HG03378 (cell line): ENCODE data around the gene TBC1D2.
"Not testable (repeated sequence)": the region's sequence is repeated elsewhere in the genome, so short reads cannot be mapped to it uniquely, and the experiment has no call there.

Experiments
- ATAC-seq: cut with Tn5 transposase; IDR thresholded peaks from one replicate; pipeline ENCODE4 v1.9.1; 2021; ENCODE audit warnings: mild to moderate bottlenecking, moderate library complexity; ENCODE audit not compliant: unreplicated experiment

The TBC1D2 gene

DNA sequence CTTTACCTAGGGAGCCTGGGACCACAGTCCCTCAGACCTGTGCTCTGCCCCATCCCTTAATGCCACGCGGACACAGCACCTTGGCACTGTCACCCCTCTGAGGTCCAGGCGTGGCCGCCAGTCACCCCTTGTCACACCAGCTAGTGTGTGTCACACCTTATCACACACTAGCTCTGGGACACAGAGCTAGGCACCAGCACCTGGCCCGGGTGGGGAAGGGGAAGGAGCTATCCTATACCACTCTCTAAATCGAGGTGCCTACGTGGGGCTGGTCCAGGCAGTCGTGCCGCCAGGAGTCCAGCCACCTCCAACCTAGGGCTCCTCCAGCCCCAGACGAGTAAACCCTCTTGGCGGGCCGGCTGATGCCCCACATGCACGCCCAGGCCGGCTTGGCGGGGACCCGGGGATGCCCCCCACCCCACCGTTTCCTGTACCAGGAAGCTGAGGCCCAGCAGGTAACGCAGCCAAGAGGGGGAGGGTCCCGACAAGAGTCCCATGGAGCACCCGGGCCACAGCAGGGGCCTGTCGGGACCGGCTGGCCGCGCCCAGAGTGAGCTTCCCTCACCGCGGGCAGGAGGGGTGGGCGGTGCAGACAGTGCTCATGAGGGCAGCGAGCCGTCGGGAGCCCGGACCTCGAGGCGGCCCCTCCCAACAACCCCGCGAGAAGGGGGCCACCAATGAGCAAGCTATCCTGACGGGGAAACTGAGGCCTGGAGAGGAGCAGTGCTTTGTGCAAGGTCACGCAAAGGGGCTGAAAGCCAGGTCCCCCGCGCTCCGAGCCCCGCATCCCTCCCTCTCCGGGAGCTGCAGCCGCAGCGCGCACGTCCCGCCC lies 63.6 kb downstream of the TBC1D2 start:
- no peak for ATAC-seq

DNA sequence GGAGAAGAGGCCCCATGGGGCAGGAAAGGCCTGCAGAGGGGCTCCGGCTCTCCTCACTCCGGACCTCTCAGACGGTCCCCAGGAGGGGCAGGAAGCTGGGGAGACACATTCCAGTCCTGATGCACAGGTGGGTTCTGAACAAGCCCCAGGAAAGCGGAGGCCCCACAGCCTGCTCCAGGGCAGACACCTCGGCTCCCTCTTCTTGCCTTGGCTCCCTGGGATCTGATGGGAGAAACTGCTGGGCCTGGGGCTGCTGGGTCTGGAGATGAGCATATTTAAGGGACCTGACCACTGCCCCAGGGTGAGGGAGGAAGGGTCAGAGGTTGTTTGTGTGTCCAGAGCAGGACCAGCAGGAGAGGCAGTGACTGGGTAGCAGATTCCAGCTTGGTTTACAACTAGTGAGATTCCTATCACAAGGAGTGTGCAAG lies 64.3 kb downstream of the TBC1D2 start:
- ATAC-seq = no peak

DNA sequence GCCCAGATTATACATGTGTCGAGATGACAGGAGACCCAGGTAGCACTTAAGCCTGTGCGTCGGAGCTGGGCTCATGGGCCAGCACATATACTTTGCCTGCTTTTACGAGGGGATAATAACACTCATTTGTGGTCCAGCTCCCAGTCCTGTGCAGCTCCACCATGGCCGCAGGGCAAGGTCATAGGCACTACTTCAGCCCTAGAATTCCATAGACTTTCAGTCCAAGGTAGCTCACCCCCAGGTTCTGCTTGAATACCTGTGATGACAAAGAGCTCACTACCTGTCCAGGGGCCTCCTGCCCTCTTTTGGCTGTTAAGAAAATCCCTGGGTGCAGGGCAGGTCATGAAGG lies 64.7 kb downstream of the TBC1D2 start:
- ATAC-seq = no peak

DNA sequence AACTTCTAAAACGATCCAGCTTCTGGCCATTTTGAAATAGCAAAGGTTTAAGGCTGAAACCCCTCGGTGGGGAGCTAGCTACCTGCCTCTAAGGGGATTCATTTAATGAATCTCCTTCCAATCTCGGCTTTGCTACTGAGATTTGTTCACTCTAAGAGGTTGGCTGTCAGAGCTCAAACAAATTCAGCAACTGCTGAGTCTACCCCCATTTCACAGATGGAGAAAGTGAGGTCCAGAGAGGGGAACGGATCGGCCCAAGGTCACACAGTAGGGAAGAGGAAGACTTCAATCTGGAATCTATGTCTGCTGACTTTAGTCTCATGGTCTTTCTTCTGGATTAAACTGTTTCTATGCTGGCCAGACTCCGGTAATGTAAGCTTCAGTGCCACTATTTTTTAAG lies 66.0 kb downstream of the TBC1D2 start:
- ATAC-seq = no peak

DNA sequence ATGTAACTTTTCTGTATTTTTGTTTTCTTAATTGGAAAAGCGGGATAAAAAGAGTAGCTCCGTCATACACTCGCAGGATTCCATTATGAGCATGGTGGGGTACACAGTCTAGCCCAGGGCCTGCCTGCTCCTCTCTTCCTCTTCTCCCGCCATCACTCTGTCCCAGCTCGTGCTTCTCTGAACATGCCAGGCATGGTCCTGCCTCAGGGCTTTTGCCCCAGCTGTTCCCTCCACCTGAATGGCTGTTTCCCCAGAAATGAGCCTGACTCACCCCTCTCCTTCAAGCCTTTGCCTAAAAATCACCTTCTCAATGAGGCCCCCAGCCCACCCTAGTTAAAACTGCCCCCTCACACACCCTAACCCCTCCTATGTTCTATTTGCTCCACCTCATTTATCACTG lies 67.5 kb downstream of the TBC1D2 start:
- no peak for ATAC-seq

DNA sequence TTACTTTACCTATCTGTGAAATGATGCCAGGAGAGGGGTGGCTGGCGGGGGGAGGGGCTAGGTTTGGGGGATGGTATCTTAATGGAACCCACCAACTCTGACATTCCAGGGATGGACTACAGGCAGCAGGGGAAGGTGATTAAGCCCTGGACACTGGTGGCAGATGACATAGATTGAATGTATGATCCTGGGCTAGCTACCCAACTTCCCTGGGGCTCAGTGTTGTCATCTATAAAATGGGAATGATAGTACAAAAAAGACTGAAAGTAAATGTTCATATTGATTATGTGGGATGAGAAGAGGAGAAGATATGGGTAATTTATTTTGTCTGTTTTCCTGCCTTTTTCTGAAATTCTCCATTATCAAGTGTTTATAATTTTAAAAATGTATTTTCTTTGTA lies 69.2 kb downstream of the TBC1D2 start:
- ATAC-seq = no peak

DNA sequence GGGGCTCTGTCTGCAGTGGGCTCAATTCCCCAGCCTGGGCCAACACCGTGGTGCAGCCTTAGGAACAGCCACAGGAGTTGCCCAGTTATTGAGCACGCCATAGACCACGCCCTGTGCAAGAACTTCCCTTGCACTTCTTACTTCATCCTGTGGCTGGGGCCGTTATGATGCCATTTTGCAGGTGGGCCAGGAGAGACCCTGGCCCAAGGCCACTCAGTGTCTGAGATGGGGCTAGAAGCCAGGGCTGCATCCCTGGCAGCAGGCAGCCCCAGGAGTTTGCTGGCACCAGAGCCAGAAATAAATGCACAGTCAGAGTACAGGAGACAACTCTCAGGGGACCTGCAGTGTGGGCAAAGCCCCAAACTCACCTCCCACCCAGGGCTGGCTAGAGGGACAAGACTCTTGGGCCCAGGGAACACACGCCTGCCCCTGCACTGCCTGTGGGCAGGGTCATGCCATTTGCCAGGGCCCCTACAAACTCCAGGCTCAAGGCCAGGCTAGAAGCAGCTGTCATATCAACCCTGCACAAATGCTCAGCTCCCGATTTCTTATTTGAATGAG lies 69.8 kb downstream of the TBC1D2 start:
- ATAC-seq = no peak

DNA sequence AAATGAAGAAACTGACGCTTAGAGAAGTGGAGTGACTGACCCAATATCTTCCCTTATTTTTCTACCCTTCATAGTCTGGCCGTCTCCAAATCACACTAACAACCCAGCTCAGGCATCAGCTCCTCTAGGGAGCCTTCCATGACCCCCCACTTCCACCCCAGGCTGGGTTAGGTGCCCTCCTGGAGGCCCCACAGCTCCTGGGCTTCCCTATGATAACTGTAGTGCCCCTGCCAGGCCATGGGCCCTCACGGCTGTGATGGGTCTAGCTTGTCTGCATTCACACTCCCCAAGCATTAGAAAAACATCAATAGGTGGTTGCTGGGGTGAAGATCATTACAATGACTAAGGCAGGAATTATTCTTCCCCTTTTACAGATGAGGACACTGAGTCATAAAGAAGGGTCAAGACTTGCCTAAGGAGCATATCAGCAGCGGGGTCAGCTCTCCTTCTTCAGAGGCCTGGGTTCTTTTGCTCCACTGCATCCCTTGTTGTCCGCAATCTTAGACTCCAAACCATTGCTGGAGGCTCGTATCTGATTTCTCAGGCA lies 70.4 kb downstream of the TBC1D2 start:
- no peak for ATAC-seq

DNA sequence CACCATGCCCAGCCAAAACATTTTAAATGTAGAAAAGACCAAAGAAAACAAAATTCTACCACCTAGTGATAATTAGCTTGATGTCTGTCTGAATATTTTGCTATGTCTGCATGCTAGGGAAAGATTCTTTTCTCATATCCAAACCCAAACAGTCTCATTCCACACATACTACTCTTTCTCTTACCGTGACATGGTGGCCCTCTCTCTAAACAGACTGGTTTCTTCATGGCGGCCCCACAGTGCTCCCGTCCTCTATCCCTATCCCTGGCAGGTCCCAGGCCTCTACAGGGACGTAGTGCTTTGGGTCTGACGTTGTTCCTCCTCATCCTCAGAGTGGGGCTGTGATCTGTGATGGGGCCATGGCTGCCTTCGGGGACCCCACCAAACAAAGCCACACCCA lies 71.1 kb downstream of the TBC1D2 start:
- no peak for ATAC-seq

DNA sequence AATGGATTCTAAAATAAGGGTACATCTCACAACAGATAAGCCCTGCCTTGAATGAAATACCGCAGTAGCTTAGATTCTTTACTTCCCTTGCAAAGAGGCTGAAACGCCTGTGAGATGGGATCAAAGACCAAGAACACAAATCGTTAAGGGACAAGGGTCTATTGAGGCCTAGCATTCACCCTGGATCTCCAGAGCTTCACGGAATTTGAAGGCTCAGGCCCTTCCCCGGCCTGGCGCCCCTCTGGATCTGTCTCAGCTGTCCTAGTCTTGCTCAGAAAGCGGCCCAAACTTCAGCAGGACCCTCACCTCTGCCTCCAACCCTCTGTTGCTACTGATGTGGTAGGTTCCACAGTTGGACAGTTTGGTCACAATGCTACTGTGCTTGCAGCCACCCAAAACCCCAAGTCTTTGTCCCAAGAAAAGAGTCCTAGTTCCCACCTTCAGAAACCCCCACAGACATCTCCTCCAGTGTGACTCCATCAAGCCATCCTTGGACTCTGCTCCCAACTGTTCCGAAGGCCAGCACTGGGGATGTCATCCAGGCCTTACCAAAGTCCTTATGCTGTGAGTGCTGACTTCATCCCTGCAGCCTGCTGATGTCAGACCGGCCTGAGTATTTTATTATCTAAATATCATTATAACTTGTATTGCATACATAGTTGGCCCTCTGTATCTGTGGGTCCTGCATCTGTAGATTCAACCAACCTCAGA lies 72.4 kb downstream of the TBC1D2 start:
- no peak for ATAC-seq

DNA sequence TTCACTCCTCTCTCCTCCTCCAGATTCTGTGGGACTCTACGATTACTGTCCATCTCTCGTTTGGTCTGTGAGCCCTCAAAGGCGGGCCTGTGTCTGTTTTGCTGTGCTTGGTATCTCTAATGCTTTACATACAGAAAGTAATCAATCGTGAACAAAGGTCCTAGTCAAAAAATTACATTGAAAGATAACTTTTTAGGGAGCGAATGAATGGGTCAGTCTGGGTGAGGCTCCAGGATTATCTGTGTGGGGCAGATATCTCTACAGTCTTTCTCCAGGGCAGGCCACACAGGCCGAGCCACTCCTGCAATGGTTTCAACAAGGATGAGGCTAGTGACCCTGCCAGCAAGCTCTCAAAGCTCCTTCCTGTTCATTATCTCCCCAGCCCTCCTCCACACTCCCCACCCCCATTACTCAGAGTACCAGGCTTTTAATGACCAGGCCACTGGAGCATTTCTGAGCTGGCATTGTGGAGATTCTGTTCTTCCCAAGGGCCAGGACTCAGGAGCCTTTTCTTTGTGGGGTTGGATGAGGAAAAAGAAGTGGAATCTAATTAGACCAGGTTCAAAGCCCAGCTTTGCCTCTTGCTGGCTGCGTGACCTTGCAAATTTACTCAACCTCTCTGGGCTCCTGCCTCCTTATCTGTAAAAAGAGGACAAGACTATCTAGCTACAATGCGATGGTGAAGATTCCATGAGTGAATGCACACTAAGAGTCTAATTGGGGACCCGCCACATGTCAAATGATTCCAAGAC lies 73.2 kb downstream of the TBC1D2 start:
- no peak for ATAC-seq

DNA sequence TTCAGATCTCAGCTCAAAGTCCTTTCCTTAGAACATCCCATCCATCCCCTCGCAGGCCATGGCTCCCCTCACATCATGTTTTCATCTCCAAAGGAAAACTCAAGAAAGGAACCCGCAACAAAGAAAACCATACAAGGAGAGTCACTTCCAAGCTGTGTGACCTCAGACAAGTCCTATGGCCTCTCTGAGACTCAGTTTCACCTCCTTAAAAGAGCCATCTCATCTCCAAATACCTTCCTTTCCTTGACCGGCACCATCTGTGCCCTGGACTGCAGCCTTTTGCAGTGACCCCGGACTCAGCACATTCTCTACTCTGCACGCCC lies 73.7 kb downstream of the TBC1D2 start:
- ATAC-seq = no peak

DNA sequence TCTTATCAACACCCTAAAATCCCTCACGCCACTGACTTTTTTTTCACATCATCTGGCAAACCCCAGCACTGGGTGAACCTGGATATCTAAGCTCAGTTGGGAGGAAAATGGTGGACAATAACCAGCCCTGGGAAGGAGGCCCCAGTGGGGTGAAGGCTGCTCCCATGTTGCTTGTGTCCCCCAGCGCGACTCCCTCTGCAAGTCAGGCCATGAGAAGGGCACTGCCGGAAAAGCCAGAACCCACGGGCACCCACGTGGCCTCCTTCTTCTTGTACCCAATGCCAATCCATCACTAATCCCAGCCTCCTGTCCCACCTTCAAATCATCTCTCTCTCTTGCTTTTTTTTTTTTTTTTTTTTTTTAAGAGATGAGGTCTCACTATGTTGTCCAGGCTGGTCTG lies 74.5 kb downstream of the TBC1D2 start:
- no peak for ATAC-seq

DNA sequence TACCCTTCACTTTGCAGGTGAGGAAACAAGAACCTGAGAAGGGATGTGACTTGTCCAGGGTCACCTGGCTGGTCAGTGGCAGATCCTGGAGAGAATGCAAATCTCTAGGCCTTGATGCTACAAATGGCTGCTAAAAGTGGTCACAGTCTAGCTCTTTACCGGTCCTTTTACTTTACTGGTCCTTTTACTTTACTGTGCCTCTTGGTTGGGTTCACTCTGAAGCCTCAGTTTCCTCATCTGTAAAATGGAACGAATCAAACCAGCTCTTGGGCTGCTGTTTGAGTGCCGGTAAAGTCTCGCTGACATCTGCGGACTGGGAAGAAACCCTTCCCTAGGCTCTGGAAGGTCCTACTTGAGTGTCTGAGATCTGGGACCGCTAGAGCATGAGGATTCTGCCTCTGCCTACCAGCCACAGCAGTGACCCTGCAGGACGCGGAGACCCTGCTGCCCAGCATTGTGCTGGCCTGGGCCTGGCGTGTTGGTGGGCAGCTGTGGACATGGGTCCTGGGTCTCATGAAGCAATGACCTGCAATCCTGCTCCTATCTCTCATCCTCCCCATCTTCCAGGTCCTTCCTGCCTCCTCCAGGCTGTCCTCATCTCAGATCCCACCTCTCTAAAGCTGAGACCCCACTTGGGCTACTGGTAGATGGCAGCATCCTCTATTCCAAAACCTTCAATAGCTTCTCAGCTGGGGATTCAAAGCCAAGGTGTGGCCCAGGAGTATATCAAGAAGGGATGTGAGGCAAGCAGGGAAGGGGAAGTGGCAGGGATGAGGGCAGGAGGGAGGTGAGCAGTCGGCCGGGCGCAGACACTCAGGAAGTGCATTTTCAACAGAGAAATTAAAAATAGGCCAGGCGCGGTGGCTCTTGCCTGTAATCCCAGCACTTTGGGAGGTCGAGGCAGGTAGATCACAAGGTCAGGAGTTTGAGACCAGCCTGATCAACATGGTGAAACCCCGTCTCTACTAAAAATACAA lies 76.3 kb downstream of the TBC1D2 start:
- ATAC-seq = no peak

DNA sequence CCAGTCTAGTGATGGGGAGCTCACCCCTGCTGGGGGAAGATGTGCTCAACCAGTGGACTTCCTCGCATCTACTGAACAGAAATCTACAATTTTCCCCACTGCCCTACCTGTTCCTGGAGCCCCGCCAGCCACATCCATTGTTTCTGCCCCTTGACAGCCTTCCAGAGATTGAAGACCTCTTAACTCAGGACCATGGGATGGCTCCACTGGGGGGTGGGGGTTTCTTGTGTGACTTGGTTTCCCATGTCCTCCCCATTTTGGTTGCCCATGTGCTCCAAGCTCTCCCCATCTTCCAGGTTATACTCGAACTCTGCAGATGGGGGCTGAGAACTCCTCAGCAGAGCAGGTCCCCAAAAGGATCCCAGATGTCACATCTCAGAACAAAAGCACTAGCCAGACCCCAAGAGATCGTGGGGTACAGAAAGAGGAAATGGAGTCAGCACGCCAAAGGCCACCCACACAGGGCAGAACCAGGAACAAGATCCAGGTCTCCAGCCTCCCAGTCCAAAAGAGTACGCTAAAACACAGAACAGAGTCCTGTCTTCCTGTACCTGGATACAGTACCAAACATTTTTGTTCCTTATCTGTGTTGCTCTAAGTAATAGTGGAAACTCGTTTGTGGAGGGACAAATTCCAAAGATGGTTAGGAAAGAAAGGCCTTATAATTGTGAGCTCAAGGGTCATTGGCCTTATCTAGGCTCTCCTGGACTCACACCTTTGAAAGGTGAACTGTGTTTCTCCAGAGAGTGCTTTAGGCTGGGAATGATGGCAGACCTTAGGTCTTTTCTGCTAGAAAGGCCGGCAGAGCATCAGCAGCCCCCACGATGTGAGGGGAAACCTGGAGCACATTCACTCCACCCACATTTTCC lies 78.8 kb downstream of the TBC1D2 start:
- no peak for ATAC-seq

DNA sequence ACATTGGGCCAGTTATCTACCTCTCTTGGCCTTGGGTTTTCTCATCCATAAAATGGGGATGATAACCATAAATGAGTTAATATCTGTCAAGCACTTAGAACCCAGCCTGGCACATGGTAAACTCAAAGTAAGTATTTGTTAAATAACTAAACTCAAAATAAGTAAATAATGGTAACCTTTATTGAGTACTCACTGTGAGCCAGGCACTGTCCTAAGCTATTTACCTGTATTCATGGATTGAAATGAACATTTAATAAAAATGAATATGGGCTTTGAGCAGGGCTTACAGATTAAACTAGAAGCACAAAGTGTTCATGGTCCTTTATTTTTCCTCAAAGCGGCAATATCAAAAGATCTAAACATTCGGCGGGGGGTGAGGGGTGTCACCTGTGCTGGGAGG lies 79.7 kb downstream of the TBC1D2 start:
- ATAC-seq = no peak

DNA sequence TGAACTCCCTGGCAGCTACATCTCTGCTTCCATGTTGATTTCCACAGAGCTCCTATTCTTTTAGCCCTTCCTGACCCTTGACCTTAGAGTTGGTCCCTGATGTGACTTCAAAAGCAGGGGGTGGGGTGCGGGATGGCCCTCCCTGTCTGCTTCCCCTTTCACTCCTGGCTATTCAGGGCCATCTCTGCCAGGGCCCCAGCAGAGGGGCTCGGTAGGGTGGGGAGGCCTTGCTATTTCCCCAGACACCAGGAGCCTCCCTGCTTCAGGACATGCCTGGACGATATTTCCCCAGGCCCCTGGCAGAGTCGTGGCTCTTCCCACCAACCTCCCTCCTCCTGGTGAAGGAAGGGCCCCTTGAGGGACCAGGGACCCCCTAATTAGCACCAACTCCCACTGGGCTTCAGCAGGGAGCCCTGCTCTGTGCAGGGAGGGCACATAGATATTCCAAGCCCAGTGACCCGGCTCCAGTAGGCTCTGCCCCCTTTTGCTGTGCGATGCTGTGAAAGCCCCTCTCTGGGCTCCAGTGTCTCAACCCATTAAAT lies 80.3 kb downstream of the TBC1D2 start:
- ATAC-seq = no peak

DNA sequence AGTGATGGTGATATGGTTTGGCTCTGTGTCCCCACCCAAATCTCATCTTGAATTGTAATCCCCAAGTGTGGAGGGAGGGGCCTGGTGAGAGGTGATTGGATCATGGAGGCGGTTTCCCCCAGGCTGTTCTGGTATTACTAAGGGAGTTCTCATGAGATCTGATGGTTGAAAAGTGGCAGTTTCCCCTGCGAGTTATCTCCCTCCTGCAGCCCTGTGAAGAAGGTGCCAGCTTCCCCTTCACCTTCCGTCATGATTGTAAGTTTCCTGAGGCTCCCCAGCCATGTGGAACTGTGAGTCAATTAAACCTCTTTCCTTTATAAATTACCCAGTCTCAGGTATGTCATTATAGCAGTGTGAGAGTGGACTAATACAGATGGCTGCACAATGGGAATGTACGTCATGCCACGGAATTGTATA lies 80.9 kb downstream of the TBC1D2 start:
- not testable (repeated sequence) for ATAC-seq

DNA sequence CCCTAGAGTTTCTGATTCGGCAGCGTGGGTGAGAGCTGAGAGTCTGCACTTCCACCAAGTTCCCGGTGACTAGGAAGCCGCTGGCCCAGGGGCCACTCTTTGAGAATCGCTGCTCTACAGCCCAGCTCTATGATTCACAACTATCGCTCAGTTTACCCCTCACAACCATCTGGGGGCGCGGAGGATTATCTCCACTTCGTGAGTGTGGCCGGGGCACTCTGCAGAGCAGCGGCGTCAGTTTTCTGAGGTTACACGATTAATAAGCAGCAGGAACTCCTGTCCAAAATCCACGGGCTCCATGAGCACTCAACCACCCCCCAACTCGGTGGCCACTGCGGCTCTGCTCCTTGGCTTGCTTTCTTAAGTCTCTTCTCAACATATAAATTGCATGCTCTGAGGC lies 82.3 kb downstream of the TBC1D2 start:
- no peak for ATAC-seq
